Muscle layer of duodenum (tissue), 2 donors: Measurements from ENCODE around the gene KCNJ15.
"Not testable (repeated sequence)": the region's sequence is repeated elsewhere in the genome, so short reads cannot be mapped to it uniquely, and the experiment has no call there.

ENCODE experiments used
- H3K27ac ChIP-seq: one replicate; pipeline ENCODE4 v1.7.0; 2013; ENCODE audit warnings: mild to moderate bottlenecking, low read length
- H3K27me3 ChIP-seq: one replicate; pipeline ENCODE4 v1.7.0; 2013; ENCODE audit warnings: low read depth, mild to moderate bottlenecking, control low read depth, low read length
- H3K36me3 ChIP-seq, 2 donors: one replicate each; pipeline ENCODE4 v1.7.0; 2013; ENCODE audit warnings: low read length in 2 of 2, control low read depth in 1 of 2, mild to moderate bottlenecking in 1 of 2; ENCODE audit not compliant: insufficient read depth in 2 of 2, control insufficient read depth in 1 of 2
- H3K4me1 ChIP-seq, 2 donors: one replicate each; pipeline ENCODE4 v1.7.0; 2013; ENCODE audit warnings: low read length in 2 of 2, mild to moderate bottlenecking in 2 of 2, control low read depth in 1 of 2, moderate library complexity in 1 of 2; ENCODE audit not compliant: insufficient read depth in 2 of 2, control insufficient read depth in 1 of 2
- H3K4me3 ChIP-seq, 2 donors: one replicate each; pipeline ENCODE4 v1.7.0; 2013; ENCODE audit warnings: low read length in 2 of 2, low read depth in 1 of 2, mild to moderate bottlenecking in 1 of 2
- H3K9me3 ChIP-seq, 2 donors: one replicate each; pipeline ENCODE4 v1.7.0; 2013; ENCODE audit warnings: low read length in 2 of 2, control low read depth in 1 of 2, mild to moderate bottlenecking in 1 of 2; ENCODE audit not compliant: control insufficient read depth in 1 of 2
- donor health status: healthy.

The KCNJ15 gene

DNA sequence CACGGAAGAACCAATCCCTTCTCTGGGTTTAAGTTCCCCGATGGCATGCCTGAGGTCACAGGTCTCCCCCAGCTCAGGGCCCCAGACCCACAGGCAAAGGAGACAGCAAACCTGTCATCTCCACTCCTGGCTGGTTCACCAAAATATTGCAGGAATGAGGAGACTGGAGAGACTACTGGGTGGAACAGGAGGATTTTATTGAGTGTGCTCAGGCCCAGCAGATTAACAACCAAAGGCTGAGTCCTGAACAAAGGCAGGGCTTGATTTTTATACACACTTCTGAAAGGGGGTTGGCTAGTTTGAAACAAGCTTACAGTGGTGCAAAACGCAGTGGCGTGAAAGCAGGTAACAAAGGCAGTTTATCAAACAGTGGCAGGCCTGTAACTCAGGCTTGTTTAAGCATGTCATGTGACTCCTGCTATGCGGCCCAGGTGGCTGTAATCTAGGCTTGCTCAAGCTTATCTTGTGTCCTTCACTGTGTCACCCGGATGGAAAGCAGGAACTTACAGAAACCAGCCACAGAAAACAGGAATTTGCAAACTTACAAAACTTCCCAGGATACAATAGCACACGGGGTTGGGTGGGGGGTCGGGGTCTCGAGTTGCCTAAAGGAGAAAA lies 27.4 kb upstream of the KCNJ15 start:
- Histone ChIP-seq H3K27me3 (no peaks in the 10 kb centered on the region), H3K4me3 (peak overlapping the region in 1 of 2 donors; percentile 16), H3K4me1 (no peaks in the 10 kb centered on the region), H3K27ac (no peak overlapping the region), H3K36me3 (no peaks in the 10 kb centered on the region), H3K9me3 (peaks cover 4 to 18% of the 10 kb centered on the region in 2 donors)

DNA sequence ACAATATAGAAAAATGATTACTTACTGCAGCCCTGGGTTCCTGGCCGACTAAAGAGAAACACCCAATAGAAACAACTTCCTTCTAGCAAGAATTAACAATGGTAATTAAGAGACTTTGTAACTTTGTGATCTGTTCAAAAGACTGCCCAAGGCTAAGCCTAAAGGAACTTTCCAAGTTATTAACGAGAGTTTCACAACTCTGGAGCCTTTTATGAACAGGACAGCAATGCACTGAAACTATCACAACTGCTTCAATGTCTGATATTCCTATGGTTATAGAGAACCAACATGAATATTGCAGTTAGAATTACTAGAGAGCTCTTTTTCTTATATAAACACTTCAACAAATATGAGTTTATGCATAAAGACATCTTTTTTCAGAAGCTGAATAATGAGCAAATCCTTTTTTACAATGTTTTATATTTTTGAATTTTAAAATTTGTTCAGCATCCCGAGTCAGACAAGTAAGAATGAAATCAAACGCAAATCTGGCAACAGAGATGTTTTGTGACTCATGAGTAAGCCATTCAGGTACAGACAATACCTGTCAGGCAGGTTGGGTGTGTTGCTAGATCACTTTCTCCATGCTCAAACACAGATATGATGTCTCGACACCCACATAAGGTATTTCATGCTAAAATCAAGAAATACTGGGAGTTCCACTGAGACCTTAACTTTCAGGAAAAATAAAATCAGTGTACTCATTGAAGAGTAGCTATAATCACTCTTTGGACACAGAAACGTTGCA lies 22.2 kb upstream of the KCNJ15 start:
- no peak overlapping the region for H3K27ac ChIP-seq
- peaks cover 0 to 1% of the 10 kb centered on the region in 2 donors for H3K9me3 ChIP-seq
- H3K4me3 ChIP-seq: no peak overlapping the region
- no peaks in the 10 kb centered on the region for H3K27me3 ChIP-seq
- H3K36me3 ChIP-seq: no peaks in the 10 kb centered on the region
- H3K4me1 ChIP-seq: no peaks in the 10 kb centered on the region

DNA sequence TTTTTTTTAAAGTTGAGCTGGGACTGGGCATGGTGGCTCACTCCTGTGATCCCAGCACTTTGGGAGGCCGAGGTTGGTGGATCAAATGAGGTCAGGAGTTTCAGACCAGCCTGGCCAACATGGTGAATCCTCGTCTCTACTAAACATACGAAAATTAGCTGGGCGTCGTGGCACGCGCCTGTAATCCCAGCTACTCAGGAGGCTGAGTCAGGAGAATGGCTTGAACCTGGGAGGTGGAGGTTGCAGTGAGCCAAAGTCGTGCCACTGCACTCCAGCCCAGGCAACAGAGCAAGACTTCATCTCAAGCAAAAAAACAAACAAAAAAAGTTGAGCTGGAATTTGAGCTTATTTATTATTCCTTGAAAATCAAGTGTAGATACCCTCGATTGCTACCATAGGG lies 21.5 kb upstream of the KCNJ15 start:
- H3K4me1 ChIP-seq, H3K4me3 ChIP-seq, H3K9me3 ChIP-seq, H3K27me3 ChIP-seq, H3K27ac ChIP-seq, H3K36me3 ChIP-seq: not testable (repeated sequence)

DNA sequence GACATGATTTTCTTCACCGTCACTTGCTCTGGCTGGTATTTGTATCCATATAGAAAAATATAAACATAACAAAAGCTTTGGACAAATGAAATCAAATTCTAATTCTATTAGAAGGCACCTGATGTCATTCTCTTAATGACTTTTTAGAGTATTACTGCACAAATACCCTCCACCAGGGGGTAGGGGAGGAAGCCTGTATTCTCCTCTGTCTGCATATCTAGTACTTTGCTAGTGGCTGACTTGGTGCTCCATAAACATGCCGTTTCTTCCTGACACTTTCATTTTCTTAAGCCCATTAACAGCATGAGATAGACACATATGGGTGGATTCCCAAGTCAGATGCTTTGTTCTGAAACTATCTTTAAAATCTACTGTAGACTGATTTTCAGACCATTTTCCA lies 20.6 kb upstream of the KCNJ15 start:
- H3K4me3 ChIP-seq: no peak overlapping the region
- H3K27ac ChIP-seq: no peak overlapping the region
- no peaks in the 10 kb centered on the region for H3K4me1 ChIP-seq
- H3K27me3 ChIP-seq: no peaks in the 10 kb centered on the region
- H3K36me3 ChIP-seq: no peaks in the 10 kb centered on the region
- H3K9me3 ChIP-seq: no peaks in the 10 kb centered on the region

DNA sequence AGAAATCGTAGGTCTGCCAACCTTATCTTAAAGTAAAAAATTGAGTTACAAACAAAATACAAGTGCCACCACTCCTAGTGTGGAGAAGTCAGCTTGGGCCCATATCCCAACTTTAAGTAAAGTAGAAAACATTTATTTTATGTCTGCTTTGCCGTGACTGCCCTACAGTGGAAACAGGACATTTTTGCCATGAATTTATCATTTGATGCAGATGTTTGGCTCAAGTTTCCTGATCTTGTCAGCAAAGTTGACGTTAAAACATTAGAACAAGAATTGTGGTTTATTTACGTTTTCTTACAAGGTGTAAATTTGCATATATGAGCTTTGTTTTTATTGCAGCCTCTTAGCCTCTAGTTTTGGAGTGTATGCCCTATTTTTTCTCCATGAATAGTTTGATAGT lies 17.1 kb upstream of the KCNJ15 start:
- H3K27ac ChIP-seq: no peak overlapping the region
- no peak overlapping the region for H3K4me3 ChIP-seq
- no peaks in the 10 kb centered on the region for H3K4me1 ChIP-seq
- H3K36me3 ChIP-seq: no peaks in the 10 kb centered on the region
- H3K27me3 ChIP-seq: no peaks in the 10 kb centered on the region
- no peaks in the 10 kb centered on the region for H3K9me3 ChIP-seq

DNA sequence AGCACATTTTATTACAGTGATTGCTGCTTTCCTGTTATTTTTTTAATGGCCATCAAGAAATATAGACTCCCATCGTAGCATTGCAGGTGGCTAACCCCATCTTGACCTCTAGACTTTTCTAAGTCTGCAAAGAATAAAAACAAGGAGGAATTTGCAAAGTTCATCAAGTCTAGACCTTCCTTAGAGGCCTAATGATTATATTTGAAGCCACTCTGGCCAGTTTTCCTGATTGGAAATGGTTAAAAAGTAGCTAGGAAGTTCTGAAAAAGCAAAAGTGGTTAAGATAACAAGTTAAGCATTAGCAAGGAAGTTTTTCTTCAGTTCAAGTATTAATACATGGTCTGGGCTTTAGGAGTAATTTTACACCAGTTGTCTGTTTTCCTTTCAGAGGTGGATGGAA lies 16.7 kb upstream of the KCNJ15 start:
- Histone ChIP-seq H3K36me3 (no peaks in the 10 kb centered on the region), H3K27me3 (no peaks in the 10 kb centered on the region), H3K27ac (no peak overlapping the region), H3K4me3 (no peak overlapping the region), H3K9me3 (no peaks in the 10 kb centered on the region), H3K4me1 (no peaks in the 10 kb centered on the region)

DNA sequence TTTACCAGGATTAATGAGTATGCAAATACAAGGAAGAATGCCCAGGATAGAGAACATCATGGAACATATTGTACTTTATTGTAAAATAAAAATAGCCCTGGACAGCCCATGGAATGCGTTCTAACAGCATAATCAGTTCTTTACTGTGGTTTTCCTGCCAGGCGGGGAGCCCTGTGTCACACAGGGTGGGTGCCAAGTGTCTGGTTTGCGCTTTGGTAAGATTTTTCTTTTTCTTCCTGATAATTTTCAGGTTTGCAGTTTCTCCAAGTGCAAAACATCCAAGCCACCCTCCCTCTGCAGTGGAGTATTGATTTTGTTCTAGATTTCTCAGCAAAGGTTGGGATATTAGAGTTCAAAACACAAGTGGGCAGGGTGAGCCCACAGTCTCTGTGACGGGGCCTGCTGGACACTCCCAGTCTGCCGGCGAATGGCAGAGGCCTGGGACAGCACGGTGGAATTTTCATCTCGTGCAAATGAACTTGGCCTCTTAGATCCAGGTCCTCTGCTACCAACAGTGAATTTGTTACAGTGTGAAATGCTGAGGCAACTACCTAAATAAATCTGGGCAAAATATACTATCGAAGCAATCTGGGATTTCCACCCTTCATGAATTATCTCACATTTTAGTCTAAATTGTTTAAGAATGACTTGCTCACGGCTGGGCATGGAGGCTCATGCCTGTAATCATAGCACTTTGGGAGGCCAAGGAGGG lies 15.6 kb upstream of the KCNJ15 start:
- no peaks in the 10 kb centered on the region for H3K4me1 ChIP-seq
- no peaks in the 10 kb centered on the region for H3K27me3 ChIP-seq
- no peaks in the 10 kb centered on the region for H3K9me3 ChIP-seq
- no peak overlapping the region for H3K4me3 ChIP-seq
- no peak overlapping the region for H3K27ac ChIP-seq
- no peaks in the 10 kb centered on the region for H3K36me3 ChIP-seq

DNA sequence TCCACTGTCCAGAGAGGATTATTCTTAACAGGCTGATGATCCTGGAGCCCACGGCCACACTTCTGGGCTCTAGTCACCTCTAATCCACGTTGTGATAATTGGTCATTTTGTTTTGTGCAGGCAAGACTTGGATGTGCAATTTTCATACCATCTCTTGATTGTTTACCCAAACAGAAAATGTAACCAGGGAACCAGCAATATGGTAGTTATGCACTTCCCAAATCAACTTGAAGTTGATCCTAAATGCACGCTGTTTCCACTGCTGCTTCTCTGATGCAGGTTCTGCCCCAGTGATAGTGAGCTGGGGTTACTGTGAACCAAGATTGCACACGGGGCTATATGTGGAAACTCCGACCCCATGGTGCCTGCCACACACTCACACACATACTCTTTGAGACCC lies 14.7 kb upstream of the KCNJ15 start:
- no peak overlapping the region for H3K27ac ChIP-seq
- no peaks in the 10 kb centered on the region for H3K36me3 ChIP-seq
- no peak overlapping the region for H3K4me3 ChIP-seq
- H3K27me3 ChIP-seq: no peaks in the 10 kb centered on the region
- no peaks in the 10 kb centered on the region for H3K9me3 ChIP-seq
- no peaks in the 10 kb centered on the region for H3K4me1 ChIP-seq

DNA sequence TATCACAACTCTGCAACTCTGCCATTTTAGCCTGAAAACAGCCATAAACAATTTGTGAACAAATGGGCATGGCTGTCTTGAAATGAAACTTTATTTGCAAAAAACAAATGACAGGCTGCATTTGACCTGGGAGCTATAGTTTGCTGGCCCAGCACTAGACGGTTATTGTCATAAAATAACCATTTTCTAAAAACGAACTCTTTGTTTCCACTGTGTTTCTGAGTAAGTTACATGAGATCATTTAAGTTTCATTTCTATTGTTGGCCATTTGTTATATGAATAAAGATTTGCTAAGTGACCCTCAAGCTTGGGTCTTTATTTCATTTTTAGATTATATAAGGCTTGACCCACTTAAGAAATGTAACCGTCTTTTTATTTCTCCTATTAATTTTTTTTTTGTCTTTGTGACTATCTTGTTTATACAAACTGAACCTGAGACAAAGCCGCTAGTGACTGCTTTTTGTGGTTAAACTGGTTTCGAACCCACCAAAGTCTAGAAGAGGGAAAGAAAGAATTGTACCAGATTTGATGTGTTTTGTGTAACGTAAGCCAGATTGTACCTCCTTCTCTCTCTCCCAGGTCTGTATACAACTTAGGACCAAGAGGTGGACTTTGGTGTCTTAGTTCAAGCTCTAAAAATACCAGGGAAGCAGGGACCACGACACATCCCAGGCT lies 12.9 kb upstream of the KCNJ15 start:
- H3K9me3 ChIP-seq: no peaks in the 10 kb centered on the region
- H3K36me3 ChIP-seq: no peaks in the 10 kb centered on the region
- no peaks in the 10 kb centered on the region for H3K27me3 ChIP-seq
- H3K27ac ChIP-seq: no peak overlapping the region
- no peak overlapping the region for H3K4me3 ChIP-seq
- H3K4me1 ChIP-seq: no peaks in the 10 kb centered on the region

DNA sequence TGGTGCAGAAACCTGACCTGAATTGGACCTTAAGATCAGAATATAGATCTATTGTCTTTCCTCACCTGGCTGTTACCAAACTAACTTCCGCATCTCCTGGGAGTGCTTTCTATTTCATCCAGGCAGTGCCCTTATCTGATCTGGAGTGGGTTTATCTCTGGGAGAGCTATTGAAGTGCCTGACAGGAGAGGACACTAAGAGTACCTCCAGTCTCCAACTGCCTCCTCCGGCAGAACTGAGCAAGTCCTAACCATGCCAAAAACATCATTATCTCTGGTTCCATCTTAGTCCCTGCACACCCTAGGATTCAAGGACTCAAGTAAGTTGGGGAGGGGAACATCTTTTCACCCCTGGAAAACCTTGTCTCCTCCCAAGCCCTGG lies 12.4 kb upstream of the KCNJ15 start:
- no peaks in the 10 kb centered on the region for H3K9me3 ChIP-seq
- no peak overlapping the region for H3K4me3 ChIP-seq
- no peaks in the 10 kb centered on the region for H3K27me3 ChIP-seq
- no peaks in the 10 kb centered on the region for H3K4me1 ChIP-seq
- H3K27ac ChIP-seq: no peak overlapping the region
- no peaks in the 10 kb centered on the region for H3K36me3 ChIP-seq
